ENCODE data around the gene FSIP1.

GRCh38 chr15:39729500-39729899 is 53.1 kb downstream of the FSIP1 start:
- no peak for TF ChIP-seq CTCF (IDR thresholded peaks at IDR 0.05)
- no peak for TF ChIP-seq POLR2A (IDR thresholded peaks at IDR 0.05)

Measured in lower leg skin (tissue), 3 donors.